Karpas-422 (cell line): ENCODE results near the gene TINAG. TPM values are rescaled to one million over a fixed set of nuclear protein-coding genes. Genes with fewer than 3 reads are reported as not detected.

ENCODE experiments used
- DNase-seq: peaks from one replicate; pipeline ENCODE4 v3.0.0-alpha.2; 2015
- H2AFZ ChIP-seq: fragments of 200-600 bp; sonication (generic); 2 replicates; pipeline ENCODE4 v1.6.1; 2014; ENCODE audit warnings: antibody characterized with exemption, low read length, mixed read lengths
- H3K27ac ChIP-seq: fragments of 200-600 bp; sonication (generic); 2 replicates; pipeline ENCODE4 v1.5.1; 2014; ENCODE audit warnings: mild to moderate bottlenecking, low read length, moderate library complexity
- H3K27me3 ChIP-seq: fragments of 200-600 bp; sonication (generic); 2 replicates; pipeline ENCODE4 v1.6.1; 2014; ENCODE audit warnings: low read length, mixed read lengths
- H3K36me3 ChIP-seq: fragments of 200-600 bp; sonication (generic); 2 replicates; pipeline ENCODE4 v1.6.1; 2014; ENCODE audit warnings: low read length, mixed read lengths; ENCODE audit not compliant: insufficient read depth
- H3K4me1 ChIP-seq: fragments of 200-600 bp; sonication (generic); 2 replicates; pipeline ENCODE4 v1.6.1; 2014; ENCODE audit warnings: mild to moderate bottlenecking, low read length, mixed read lengths
- H3K4me2 ChIP-seq: fragments of 200-600 bp; sonication (generic); 2 replicates; pipeline ENCODE4 v1.6.1; 2014; ENCODE audit warnings: low read length, low read depth, mild to moderate bottlenecking; ENCODE audit not compliant: poor library complexity, severe bottlenecking
- H3K4me3 ChIP-seq: fragments of 200-600 bp; sonication (generic); 2 replicates; pipeline ENCODE4 v1.5.1; 2014; ENCODE audit warnings: mild to moderate bottlenecking, antibody characterized with exemption, low read length, mixed read lengths
- H3K79me2 ChIP-seq: fragments of 200-600 bp; sonication (generic); 2 replicates; pipeline ENCODE4 v1.6.1; 2014; ENCODE audit warnings: mild to moderate bottlenecking, low read length, mixed read lengths
- H3K9ac ChIP-seq: fragments of 200-600 bp; sonication (generic); 2 replicates; pipeline ENCODE4 v1.6.0; 2014; ENCODE audit warnings: low read length
- H3K9me2 ChIP-seq: fragments of 200-600 bp; sonication (generic), shearing (Covaris generic); replicated peaks from 2 replicates; pipeline ENCODE4 v1.6.0; 2014; ENCODE audit warnings: mild to moderate bottlenecking, low read length, moderate library complexity; ENCODE audit not compliant: insufficient read depth
- H3K9me3 ChIP-seq: fragments of 300-700, 200-600 bp; sonication (generic); 2 replicates; pipeline ENCODE4 v1.6.1; 2014; ENCODE audit warnings: low read length, mixed read lengths
- H4K20me1 ChIP-seq: fragments of 200-600 bp; sonication (generic); 2 replicates; pipeline ENCODE4 v1.6.1; 2014; ENCODE audit warnings: mild to moderate bottlenecking, antibody characterized with exemption, low read length, low read depth; ENCODE audit not compliant: insufficient read depth
- total RNA-seq: library from RNA; depleted of rRNA; stranded (reverse); fragments of >200 nt; shearing (Covaris generic); gene quantifications from 2 replicates; pipeline ENCODE4 v1.2.3, GENCODE V29; 2014; ENCODE audit warnings: low replicate concordance; rRNA removed

Gene TINAG
- not detected in 2 replicates for total RNA-seq

- Histone ChIP-seq H3K4me2 (no peak within 1 kb of the TSS), H3K27ac (no peak within 1 kb of the TSS), H3K9me2 (no peaks in the 10 kb centered on the region), H2AFZ (no peak within 1 kb of the TSS), H3K4me1 (no peaks in the 10 kb centered on the region), H3K27me3 (no peaks in the 10 kb centered on the region), H3K36me3 (no peaks in the 10 kb centered on the region), H3K9ac (no peak within 1 kb of the TSS), H3K79me2 (no peaks in the 10 kb centered on the region), H4K20me1 (no peaks in the 10 kb centered on the region), H3K9me3 (peaks cover 9% of the 10 kb centered on the region; the same call in 1 of the 2 replicates), H3K4me3 (no peak within 1 kb of the TSS)
- DNase-seq, result no peak
Measured at GRCh38 chr6:54308289-54308985, at the start of gene TINAG. Gene TINAG, plus strand, starts transcription at chr6:54308441. Its CDS starts 110 bp downstream, at chr6:54308551.

GRCh38 chr6:54260025-54260424 lies 48.2 kb upstream of the TINAG start:
- Histone ChIP-seq H3K9me2 (no peaks in the 10 kb centered on the region; the same call in 1 of the 2 replicates), H3K4me3 (no peak overlapping the region), H2AFZ (no peak overlapping the region), H3K4me1 (no peaks in the 10 kb centered on the region), H3K36me3 (no peaks in the 10 kb centered on the region), H4K20me1 (no peaks in the 10 kb centered on the region), H3K27ac (no peak overlapping the region), H3K4me2 (no peak overlapping the region), H3K27me3 (no peaks in the 10 kb centered on the region), H3K79me2 (no peaks in the 10 kb centered on the region), H3K9me3 (no peaks in the 10 kb centered on the region), H3K9ac (no peak overlapping the region)
- no peak for DNase-seq

- no peak overlapping the region for H3K9ac ChIP-seq
- H2AFZ ChIP-seq, result no peak overlapping the region
- H3K9me3 ChIP-seq, result no peaks in the 10 kb centered on the region
- H3K36me3 ChIP-seq, result no peaks in the 10 kb centered on the region
- no peaks in the 10 kb centered on the region for H3K79me2 ChIP-seq
- no peaks in the 10 kb centered on the region for H3K4me1 ChIP-seq
- no peak overlapping the region for H3K4me3 ChIP-seq
- no peak for DNase-seq
- no peaks in the 10 kb centered on the region; the same call in 1 of the 2 replicates for H3K9me2 ChIP-seq
- H3K27ac ChIP-seq, result no peak overlapping the region
- H3K27me3 ChIP-seq, result no peaks in the 10 kb centered on the region
- no peak overlapping the region for H3K4me2 ChIP-seq
- H4K20me1 ChIP-seq, result no peaks in the 10 kb centered on the region
Measured at GRCh38 chr6:54262499-54262898, 45.7 kb upstream of the TINAG start.

GRCh38 chr6:54262971-54263370 lies 45.3 kb upstream of the TINAG start:
- H3K9me3 ChIP-seq, result no peaks in the 10 kb centered on the region
- DNase-seq, result no peak
- no peak overlapping the region for H3K9ac ChIP-seq
- H3K36me3 ChIP-seq, result no peaks in the 10 kb centered on the region
- H2AFZ ChIP-seq, result no peak overlapping the region
- no peaks in the 10 kb centered on the region for H4K20me1 ChIP-seq
- H3K4me3 ChIP-seq, result no peak overlapping the region
- H3K79me2 ChIP-seq, result no peaks in the 10 kb centered on the region
- no peak overlapping the region for H3K27ac ChIP-seq
- H3K4me1 ChIP-seq, result no peaks in the 10 kb centered on the region
- no peak overlapping the region for H3K4me2 ChIP-seq
- no peaks in the 10 kb centered on the region for H3K27me3 ChIP-seq
- no peaks in the 10 kb centered on the region; the same call in 1 of the 2 replicates for H3K9me2 ChIP-seq

GRCh38 chr6:54264581-54265272 lies 43.5 kb upstream of the TINAG start:
- Histone ChIP-seq H3K36me3 (no peaks in the 10 kb centered on the region), H3K9me2 (no peaks in the 10 kb centered on the region; the same call in 1 of the 2 replicates), H3K27me3 (no peaks in the 10 kb centered on the region), H4K20me1 (no peaks in the 10 kb centered on the region), H3K4me1 (no peaks in the 10 kb centered on the region), H3K27ac (no peak overlapping the region), H3K9me3 (no peaks in the 10 kb centered on the region), H2AFZ (no peak overlapping the region), H3K4me3 (no peak overlapping the region), H3K4me2 (no peak overlapping the region), H3K79me2 (no peaks in the 10 kb centered on the region), H3K9ac (no peak overlapping the region)
- no peak for DNase-seq

- H3K9me2 ChIP-seq, result no peaks in the 10 kb centered on the region; the same call in 1 of the 2 replicates
Measured at GRCh38 chr6:54266400-54266923, 41.8 kb upstream of the TINAG start.

GRCh38 chr6:54267798-54268197 lies 40.4 kb upstream of the TINAG start:
- Histone ChIP-seq H3K9ac (no peak overlapping the region), H2AFZ (no peak overlapping the region), H3K27ac (no peak overlapping the region), H3K4me2 (no peak overlapping the region), H3K9me2 (no peaks in the 10 kb centered on the region; the same call in 1 of the 2 replicates), H3K79me2 (no peaks in the 10 kb centered on the region), H3K27me3 (no peaks in the 10 kb centered on the region), H3K36me3 (no peaks in the 10 kb centered on the region), H4K20me1 (no peaks in the 10 kb centered on the region), H3K9me3 (no peaks in the 10 kb centered on the region), H3K4me3 (no peak overlapping the region), H3K4me1 (peaks cover 4% of the 10 kb centered on the region)
- peak; percentile 51 for DNase-seq

More at GRCh38 chr6:54266400-54266923, 41.8 kb upstream of the TINAG start:
- H4K20me1 ChIP-seq, result no peaks in the 10 kb centered on the region
- no peak overlapping the region for H3K27ac ChIP-seq
- no peak overlapping the region for H3K9ac ChIP-seq
- H3K27me3 ChIP-seq, result no peaks in the 10 kb centered on the region
- DNase-seq, result no peak
- no peaks in the 10 kb centered on the region for H3K4me1 ChIP-seq
- no peak overlapping the region for H3K4me2 ChIP-seq
- H3K36me3 ChIP-seq, result no peaks in the 10 kb centered on the region
- H3K79me2 ChIP-seq, result no peaks in the 10 kb centered on the region
- H3K9me3 ChIP-seq, result no peaks in the 10 kb centered on the region
- H2AFZ ChIP-seq, result no peak overlapping the region
- no peak overlapping the region for H3K4me3 ChIP-seq

- Histone ChIP-seq H3K4me2 (no peak overlapping the region), H3K9ac (no peak overlapping the region), H3K27ac (no peak overlapping the region), H3K4me1 (peaks cover 8% of the 10 kb centered on the region), H3K9me2 (0 out of 2 replicates have a peak, but pooled peaks cover 5% of the 10 kb centered on the region), H3K4me3 (no peak overlapping the region), H3K27me3 (no peaks in the 10 kb centered on the region), H2AFZ (no peak overlapping the region), H3K79me2 (no peaks in the 10 kb centered on the region), H3K9me3 (no peaks in the 10 kb centered on the region), H4K20me1 (no peaks in the 10 kb centered on the region), H3K36me3 (no peaks in the 10 kb centered on the region)
- no peak for DNase-seq
Measured at GRCh38 chr6:54273214-54273820, 34.9 kb upstream of the TINAG start.
